Measurements from ENCODE around the gene AP4B1. TPM values are rescaled to one million over a fixed set of nuclear protein-coding genes. Genes with fewer than 3 reads are reported as not detected.
"Not testable (repeated sequence)": the region's sequence is repeated elsewhere in the genome, so short reads cannot be mapped to it uniquely, and the experiment has no call there.

The AP4B1 gene
- total and polyA plus RNA-seq, 2 of the 13 experiments (the other 11 are each of a cell fraction or from before 2014, with no cell fraction given), result 8.5 to 12.0 TPM

DNA sequence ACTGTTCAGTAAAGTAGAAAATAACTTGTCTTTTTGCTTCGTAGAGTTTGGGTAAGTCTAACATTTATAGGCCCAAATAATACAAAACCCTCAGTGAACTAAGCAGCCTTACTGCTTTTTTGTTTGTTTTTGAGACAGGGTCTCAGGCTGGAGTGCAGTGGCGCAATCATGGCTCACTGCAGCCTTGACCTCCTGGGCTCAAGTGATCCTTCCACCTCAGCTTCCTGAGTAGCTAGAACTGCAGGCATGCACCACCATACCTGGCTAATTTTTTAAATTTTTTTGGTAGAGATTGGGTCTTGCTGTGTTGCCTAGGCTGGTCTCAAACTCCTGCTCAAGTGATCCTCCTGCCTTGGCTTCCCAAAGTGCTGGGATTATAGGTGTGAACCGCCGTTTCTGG lies 43.6 kb upstream of the AP4B1 start (continued):
- TF ChIP-seq, protein P1, sequence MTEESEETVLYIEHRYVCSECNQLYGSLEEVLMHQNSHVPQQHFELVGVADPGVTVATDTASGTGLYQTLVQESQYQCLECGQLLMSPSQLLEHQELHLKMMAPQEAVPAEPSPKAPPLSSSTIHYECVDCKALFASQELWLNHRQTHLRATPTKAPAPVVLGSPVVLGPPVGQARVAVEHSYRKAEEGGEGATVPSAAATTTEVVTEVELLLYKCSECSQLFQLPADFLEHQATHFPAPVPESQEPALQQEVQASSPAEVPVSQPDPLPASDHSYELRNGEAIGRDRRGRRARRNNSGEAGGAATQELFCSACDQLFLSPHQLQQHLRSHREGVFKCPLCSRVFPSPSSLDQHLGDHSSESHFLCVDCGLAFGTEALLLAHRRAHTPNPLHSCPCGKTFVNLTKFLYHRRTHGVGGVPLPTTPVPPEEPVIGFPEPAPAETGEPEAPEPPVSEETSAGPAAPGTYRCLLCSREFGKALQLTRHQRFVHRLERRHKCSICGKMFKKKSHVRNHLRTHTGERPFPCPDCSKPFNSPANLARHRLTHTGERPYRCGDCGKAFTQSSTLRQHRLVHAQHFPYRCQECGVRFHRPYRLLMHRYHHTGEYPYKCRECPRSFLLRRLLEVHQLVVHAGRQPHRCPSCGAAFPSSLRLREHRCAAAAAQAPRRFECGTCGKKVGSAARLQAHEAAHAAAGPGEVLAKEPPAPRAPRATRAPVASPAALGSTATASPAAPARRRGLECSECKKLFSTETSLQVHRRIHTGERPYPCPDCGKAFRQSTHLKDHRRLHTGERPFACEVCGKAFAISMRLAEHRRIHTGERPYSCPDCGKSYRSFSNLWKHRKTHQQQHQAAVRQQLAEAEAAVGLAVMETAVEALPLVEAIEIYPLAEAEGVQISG (CRISPR knock-in tag; IDR thresholded peaks at IDR 0.05), result peak; percentile 72
- TF ChIP-seq KLF16 (CRISPR knock-in tag; IDR thresholded peaks at IDR 0.05), result 0 out of 4 replicates have a peak, but pooled peaks of 1 of the 2 experiments have one; percentile 49
- TF ChIP-seq FOSL2 (CRISPR knock-in tag; IDR thresholded peaks at IDR 0.05), result peak; percentile 65
- peak; percentile 82; the same call in 1 of the 2 replicates for TF ChIP-seq RXRA (CRISPR knock-in tag; IDR thresholded peaks at IDR 0.05)
- TF ChIP-seq ZMYM3 (CRISPR knock-in tag; IDR thresholded peaks at IDR 0.05), result peak; percentile 49; the same call in 1 of the 2 replicates
- 0 out of 2 replicates have a peak, but pooled peaks have one; percentile 45 for TF ChIP-seq KDM6A (CRISPR knock-in tag; IDR thresholded peaks at IDR 0.05; ENCODE audit: low read depth)
- 0 out of 2 replicates have a peak, but pooled peaks have one; percentile 46 for TF ChIP-seq MTA1 (CRISPR knock-in tag; IDR thresholded peaks at IDR 0.05; ENCODE audit: borderline replicate concordance)
- TF ChIP-seq KDM3A (CRISPR knock-in tag; IDR thresholded peaks at IDR 0.05; ENCODE audit: low read depth), result peak; percentile 74; the same call in 1 of the 2 replicates
- peak; percentile 32; the same call in 1 of the 2 replicates for TF ChIP-seq CREM (IDR thresholded peaks at IDR 0.05)
- not testable (repeated sequence) for TF ChIP-seq CREM (CRISPR knock-in tag; IDR thresholded peaks at IDR 0.05); FOXA1 (IDR thresholded peaks at IDR 0.05); NONO (IDR thresholded peaks at IDR 0.05)
- TF ChIP-seq HOXA3 (CRISPR knock-in tag; IDR thresholded peaks at IDR 0.05), result peak; percentile 87
- TF ChIP-seq ZBTB7A (CRISPR knock-in tag; IDR thresholded peaks at IDR 0.05), result peak; percentile 95
- TF ChIP-seq RXRB (CRISPR knock-in tag; IDR thresholded peaks at IDR 0.05; ENCODE audit: borderline replicate concordance), result peak; percentile 60; the same call in 1 of the 2 replicates
- TF ChIP-seq ZBTB7B (CRISPR knock-in tag; IDR thresholded peaks at IDR 0.05), result peak; percentile 38; the same call in 1 of the 2 replicates
- TF ChIP-seq ZNF317 (CRISPR knock-in tag; IDR thresholded peaks at IDR 0.05), result 0 out of 2 replicates have a peak, but pooled peaks have one; percentile 14
- TF ChIP-seq FOXA1 (CRISPR knock-in tag; IDR thresholded peaks at IDR 0.05), result peak; percentile 57; the same call in 1 of the 2 replicates
- 0 out of 2 replicates have a peak, but pooled peaks have one; percentile 37 for TF ChIP-seq SOX13 (IDR thresholded peaks at IDR 0.05)
- peak in 1 of 2 experiments; percentile 73; a peak in 2 of 4 replicates for TF ChIP-seq SOX13 (CRISPR knock-in tag; conservative IDR thresholded peaks at IDR 0.05 in 1 of 2, IDR thresholded peaks at IDR 0.05 in 1 of 2)
- TF ChIP-seq NR2F6 (IDR thresholded peaks at IDR 0.05), result peak; percentile 93
- TF ChIP-seq NR2F6 (CRISPR knock-in tag; IDR thresholded peaks at IDR 0.05), result peak; percentile 98
- TF ChIP-seq, protein P2, sequence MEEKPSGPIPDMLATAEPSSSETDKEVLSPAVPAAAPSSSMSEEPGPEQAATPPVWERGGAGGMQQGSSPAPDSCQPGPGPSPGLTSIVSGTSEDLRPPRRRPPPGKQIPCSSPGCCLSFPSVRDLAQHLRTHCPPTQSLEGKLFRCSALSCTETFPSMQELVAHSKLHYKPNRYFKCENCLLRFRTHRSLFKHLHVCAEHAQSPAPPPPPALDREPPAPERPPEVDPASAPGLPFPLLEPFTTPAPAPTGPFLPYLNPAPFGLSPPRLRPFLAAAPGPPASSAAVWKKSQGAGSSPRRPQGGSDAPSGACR (CRISPR knock-in tag; IDR thresholded peaks at IDR 0.05), result 0 out of 2 replicates have a peak, but pooled peaks have one; percentile 37
- TF ChIP-seq ZEB1 (IDR thresholded peaks at IDR 0.05; ENCODE audit: insufficient replicate concordance, low read depth), result peak; percentile 46
- TF ChIP-seq ZNF331 (CRISPR knock-in tag; IDR thresholded peaks at IDR 0.05), result peak; percentile 29; the same call in 1 of the 2 replicates
- TF ChIP-seq NONO (CRISPR knock-in tag; conservative IDR thresholded peaks at IDR 0.05), result 0 out of 2 replicates have a peak, but pooled peaks have one; percentile 25
- peak; percentile 77 for TF ChIP-seq FOXO1 (CRISPR knock-in tag; IDR thresholded peaks at IDR 0.05)
- peak; percentile 91 for TF ChIP-seq ZMYM4 (CRISPR knock-in tag; IDR thresholded peaks at IDR 0.05)
- TF ChIP-seq ZNF124 (CRISPR knock-in tag; IDR thresholded peaks at IDR 0.05), result peak; percentile 50; the same call in 1 of the 2 replicates
- peak; percentile 78 for TF ChIP-seq NR2C2 (CRISPR knock-in tag; IDR thresholded peaks at IDR 0.05; ENCODE audit: borderline replicate concordance)
- peak; percentile 57; the same call in 1 of the 2 replicates for TF ChIP-seq IRF2 (CRISPR knock-in tag; IDR thresholded peaks at IDR 0.05)
- peak; percentile 75 for TF ChIP-seq NCOA2 (CRISPR knock-in tag; IDR thresholded peaks at IDR 0.05)
- peak; percentile 52; the same call in 1 of the 2 replicates for TF ChIP-seq POGZ (CRISPR knock-in tag; IDR thresholded peaks at IDR 0.05)

Data from HepG2 (cell line).